ENCODE data around the gene AUTS2.
"Not testable (repeated sequence)": the region's sequence is repeated elsewhere in the genome, so short reads cannot be mapped to it uniquely, and the experiment has no call there.

Gene AUTS2

DNA sequence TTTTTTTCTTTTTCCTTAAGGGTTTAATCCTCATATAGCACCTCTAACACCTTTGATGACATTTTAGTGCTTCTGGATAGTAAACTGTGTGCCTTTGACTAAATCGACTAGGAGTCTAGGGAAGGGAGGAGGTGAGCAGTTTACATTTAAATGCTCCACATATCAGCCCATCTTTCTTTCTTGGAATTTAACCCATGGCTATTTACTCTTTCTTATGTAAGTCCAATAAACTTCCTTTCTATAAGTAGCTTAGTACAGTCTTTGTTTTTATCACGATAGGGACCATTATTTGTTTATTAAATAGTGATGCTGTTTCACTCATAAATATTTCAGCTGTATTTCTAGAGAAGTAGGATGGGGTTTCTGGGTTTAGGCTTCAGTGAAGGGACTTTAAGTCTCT, 669.9 kb downstream of the AUTS2 start:
- no peaks in the 10 kb centered on the region for H4K20me1 ChIP-seq (ENCODE audit: insufficient read depth, low read length, poor library complexity, severe bottlenecking)
- no peaks in the 10 kb centered on the region for H3K36me3 ChIP-seq (ENCODE audit: insufficient read depth, low read length)
- no peaks in the 10 kb centered on the region for H3K9me2 ChIP-seq (replicated peaks; ENCODE audit: low read depth, low read length)
- H3K4me1 ChIP-seq (ENCODE audit: insufficient read depth, low read length, poor library complexity, severe bottlenecking): no peaks in the 10 kb centered on the region
- H3K9me3 ChIP-seq (ENCODE audit: insufficient read depth, low read depth, low read length): no peaks in the 10 kb centered on the region
- H3K27me3 ChIP-seq (ENCODE audit: insufficient read depth, low read length, poor library complexity, severe bottlenecking): no peaks in the 10 kb centered on the region
- no peak overlapping the region for H3K9ac ChIP-seq (ENCODE audit: low read depth, low read length, poor library complexity, severe bottlenecking)
- H2AFZ ChIP-seq (ENCODE audit: low read length): no peak overlapping the region
- no peaks in the 10 kb centered on the region for H3K79me2 ChIP-seq (ENCODE audit: insufficient read depth, low read length)
- TF ChIP-seq, protein P1, sequence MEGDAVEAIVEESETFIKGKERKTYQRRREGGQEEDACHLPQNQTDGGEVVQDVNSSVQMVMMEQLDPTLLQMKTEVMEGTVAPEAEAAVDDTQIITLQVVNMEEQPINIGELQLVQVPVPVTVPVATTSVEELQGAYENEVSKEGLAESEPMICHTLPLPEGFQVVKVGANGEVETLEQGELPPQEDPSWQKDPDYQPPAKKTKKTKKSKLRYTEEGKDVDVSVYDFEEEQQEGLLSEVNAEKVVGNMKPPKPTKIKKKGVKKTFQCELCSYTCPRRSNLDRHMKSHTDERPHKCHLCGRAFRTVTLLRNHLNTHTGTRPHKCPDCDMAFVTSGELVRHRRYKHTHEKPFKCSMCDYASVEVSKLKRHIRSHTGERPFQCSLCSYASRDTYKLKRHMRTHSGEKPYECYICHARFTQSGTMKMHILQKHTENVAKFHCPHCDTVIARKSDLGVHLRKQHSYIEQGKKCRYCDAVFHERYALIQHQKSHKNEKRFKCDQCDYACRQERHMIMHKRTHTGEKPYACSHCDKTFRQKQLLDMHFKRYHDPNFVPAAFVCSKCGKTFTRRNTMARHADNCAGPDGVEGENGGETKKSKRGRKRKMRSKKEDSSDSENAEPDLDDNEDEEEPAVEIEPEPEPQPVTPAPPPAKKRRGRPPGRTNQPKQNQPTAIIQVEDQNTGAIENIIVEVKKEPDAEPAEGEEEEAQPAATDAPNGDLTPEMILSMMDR (conservative IDR thresholded peaks at IDR 0.05; ENCODE audit: low read length): no peak
- no peak for TF ChIP-seq EZH2phosphoT487 (IDR thresholded peaks at IDR 0.05; ENCODE audit: borderline replicate concordance)
- no peaks in the 10 kb centered on the region for H3F3A ChIP-seq (ENCODE audit: low read depth)
- H3K4me2 ChIP-seq (ENCODE audit: low read depth, low read length, poor library complexity, severe bottlenecking): no peak overlapping the region
- no peak overlapping the region for H3K4me3 ChIP-seq (ENCODE audit: low read length, poor library complexity, severe bottlenecking)

DNA sequence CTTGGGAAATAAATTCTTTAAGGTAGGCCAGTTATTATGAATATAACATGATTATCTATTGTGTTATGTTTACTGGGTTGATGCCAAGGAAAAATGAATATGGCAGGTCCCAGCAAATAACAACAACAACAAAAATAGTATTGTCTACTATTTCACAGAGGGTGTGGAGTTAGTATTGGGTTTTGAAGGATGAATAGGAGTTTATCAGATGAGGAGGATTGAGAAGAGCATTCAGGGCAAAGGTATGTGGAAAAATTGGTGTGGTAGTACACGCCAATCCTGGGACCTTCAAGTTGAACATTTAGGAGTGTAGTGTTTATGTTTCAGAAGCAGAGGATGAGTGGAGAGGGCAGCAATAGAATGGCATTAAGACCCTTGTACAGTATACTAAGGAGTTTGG, 671.9 kb downstream of the AUTS2 start:
- H3K27me3 ChIP-seq (ENCODE audit: insufficient read depth, low read length, poor library complexity, severe bottlenecking): no peaks in the 10 kb centered on the region
- no peak overlapping the region for H3K4me2 ChIP-seq (ENCODE audit: low read depth, low read length, poor library complexity, severe bottlenecking)
- H3F3A ChIP-seq (ENCODE audit: low read depth): no peaks in the 10 kb centered on the region
- H2AFZ ChIP-seq (ENCODE audit: low read length): no peak overlapping the region
- H3K9ac ChIP-seq (ENCODE audit: low read depth, low read length, poor library complexity, severe bottlenecking): no peak overlapping the region
- H3K9me2 ChIP-seq (replicated peaks; ENCODE audit: low read depth, low read length): no peaks in the 10 kb centered on the region
- no peaks in the 10 kb centered on the region for H3K4me1 ChIP-seq (ENCODE audit: insufficient read depth, low read length, poor library complexity, severe bottlenecking)
- H3K4me3 ChIP-seq (ENCODE audit: low read length, poor library complexity, severe bottlenecking): no peak overlapping the region
- TF ChIP-seq EZH2phosphoT487 (IDR thresholded peaks at IDR 0.05; ENCODE audit: borderline replicate concordance): no peak
- TF ChIP-seq, protein P1 (conservative IDR thresholded peaks at IDR 0.05; ENCODE audit: low read length): no peak
- no peaks in the 10 kb centered on the region for H3K36me3 ChIP-seq (ENCODE audit: insufficient read depth, low read length)
- H4K20me1 ChIP-seq (ENCODE audit: insufficient read depth, low read length, poor library complexity, severe bottlenecking): no peaks in the 10 kb centered on the region
- H3K79me2 ChIP-seq (ENCODE audit: insufficient read depth, low read length): no peaks in the 10 kb centered on the region
- H3K9me3 ChIP-seq (ENCODE audit: insufficient read depth, low read depth, low read length): no peaks in the 10 kb centered on the region

DNA sequence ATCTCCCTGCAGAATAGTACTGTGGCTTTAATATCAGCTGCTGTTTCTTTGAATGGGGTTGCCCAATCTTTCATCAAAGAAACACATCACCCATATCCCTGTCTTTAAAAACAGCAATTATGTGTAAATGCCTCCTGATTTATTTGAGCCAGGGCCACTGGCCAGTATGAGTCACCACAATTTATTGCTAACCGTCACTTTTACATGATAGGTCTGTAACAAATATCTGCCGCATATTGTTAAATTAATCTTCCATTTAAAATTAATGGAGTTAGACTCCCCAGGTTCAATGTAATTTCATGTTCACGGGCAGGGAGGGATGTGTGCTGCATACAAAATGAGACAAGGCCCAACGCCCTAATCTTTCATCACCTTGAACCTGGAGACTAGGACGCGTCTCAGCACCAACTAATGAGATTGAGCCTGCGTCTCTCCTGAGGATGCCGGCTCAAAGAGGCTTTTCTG, 673.4 kb downstream of the AUTS2 start:
- H3K27me3 ChIP-seq (ENCODE audit: insufficient read depth, low read length, poor library complexity, severe bottlenecking): no peaks in the 10 kb centered on the region
- TF ChIP-seq, protein P1 (conservative IDR thresholded peaks at IDR 0.05; ENCODE audit: low read length): no peak
- TF ChIP-seq EZH2phosphoT487 (IDR thresholded peaks at IDR 0.05; ENCODE audit: borderline replicate concordance): no peak
- H3K9ac ChIP-seq (ENCODE audit: low read depth, low read length, poor library complexity, severe bottlenecking): no peak overlapping the region
- H3K79me2 ChIP-seq (ENCODE audit: insufficient read depth, low read length): no peaks in the 10 kb centered on the region
- no peak overlapping the region for H2AFZ ChIP-seq (ENCODE audit: low read length)
- no peaks in the 10 kb centered on the region for H3K9me3 ChIP-seq (ENCODE audit: insufficient read depth, low read depth, low read length)
- H3K4me3 ChIP-seq (ENCODE audit: low read length, poor library complexity, severe bottlenecking): no peak overlapping the region
- no peaks in the 10 kb centered on the region for H3K36me3 ChIP-seq (ENCODE audit: insufficient read depth, low read length)
- H3K4me2 ChIP-seq (ENCODE audit: low read depth, low read length, poor library complexity, severe bottlenecking): no peak overlapping the region
- no peaks in the 10 kb centered on the region for H3K4me1 ChIP-seq (ENCODE audit: insufficient read depth, low read length, poor library complexity, severe bottlenecking)
- H3F3A ChIP-seq (ENCODE audit: low read depth): no peaks in the 10 kb centered on the region
- no peaks in the 10 kb centered on the region for H3K9me2 ChIP-seq (replicated peaks; ENCODE audit: low read depth, low read length)
- no peaks in the 10 kb centered on the region for H4K20me1 ChIP-seq (ENCODE audit: insufficient read depth, low read length, poor library complexity, severe bottlenecking)

DNA sequence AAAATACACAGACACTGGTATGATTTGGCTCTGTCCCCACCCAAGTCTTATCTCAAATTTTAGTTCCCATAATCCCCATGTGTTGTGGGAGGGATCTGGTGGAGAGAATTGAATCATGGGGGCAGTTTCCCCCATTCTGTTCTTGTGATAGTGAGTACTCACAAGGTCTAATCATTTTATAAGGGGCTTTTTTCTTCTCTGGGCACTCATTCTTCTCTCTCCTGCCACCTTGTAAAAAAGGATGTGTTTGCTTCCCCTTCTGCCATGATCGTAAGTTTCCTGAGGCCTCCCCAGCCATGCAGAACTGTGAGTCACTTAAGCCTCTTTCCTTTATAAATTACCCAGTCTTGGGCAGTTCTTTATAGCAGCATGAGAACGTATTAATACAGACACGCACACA, 677.3 kb downstream of the AUTS2 start:
- H3K9me3 ChIP-seq (ENCODE audit: insufficient read depth, low read depth, low read length); H3K79me2 ChIP-seq (ENCODE audit: insufficient read depth, low read length); H3K4me2 ChIP-seq (ENCODE audit: low read depth, low read length, poor library complexity, severe bottlenecking); H3K36me3 ChIP-seq (ENCODE audit: insufficient read depth, low read length); H3K9ac ChIP-seq (ENCODE audit: low read depth, low read length, poor library complexity, severe bottlenecking); H3K4me3 ChIP-seq (ENCODE audit: low read length, poor library complexity, severe bottlenecking); H3F3A ChIP-seq (ENCODE audit: low read depth); H2AFZ ChIP-seq (ENCODE audit: low read length); H3K4me1 ChIP-seq (ENCODE audit: insufficient read depth, low read length, poor library complexity, severe bottlenecking); H3K9me2 ChIP-seq (replicated peaks; ENCODE audit: low read depth, low read length); H4K20me1 ChIP-seq (ENCODE audit: insufficient read depth, low read length, poor library complexity, severe bottlenecking); H3K27me3 ChIP-seq (ENCODE audit: insufficient read depth, low read length, poor library complexity, severe bottlenecking): not testable (repeated sequence)
